Nucleus accumbens (tissue), 56 donors: ENCODE measurements around the gene KAT2B.

Experiments used
- DNase-seq, 56 donors: peaks; one replicate each; lab custom pipeline; 2025; lab: John Stamatoyannopoulos, UW

KAT2B gene

DNA sequence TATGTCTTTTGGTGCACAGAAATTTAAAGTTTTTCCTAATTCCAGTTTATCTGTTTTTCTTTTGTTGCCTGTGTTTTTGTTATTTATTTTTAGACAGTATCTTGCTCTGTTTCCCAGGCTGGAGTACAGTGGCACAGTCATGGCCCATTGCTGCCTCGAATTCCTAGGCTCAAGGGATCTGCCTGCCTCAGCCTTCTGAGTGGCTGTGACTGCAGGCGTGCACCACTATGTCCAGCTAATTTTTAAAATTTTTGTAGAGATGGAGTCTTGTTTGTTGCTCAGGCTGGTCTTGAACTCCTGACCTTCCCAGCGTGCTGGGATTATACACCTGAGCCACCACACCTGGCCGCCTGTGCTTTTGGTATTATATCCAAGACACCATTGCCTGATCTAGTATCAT lies 22.8 kb downstream of the KAT2B start:
- no peak for DNase-seq

DNA sequence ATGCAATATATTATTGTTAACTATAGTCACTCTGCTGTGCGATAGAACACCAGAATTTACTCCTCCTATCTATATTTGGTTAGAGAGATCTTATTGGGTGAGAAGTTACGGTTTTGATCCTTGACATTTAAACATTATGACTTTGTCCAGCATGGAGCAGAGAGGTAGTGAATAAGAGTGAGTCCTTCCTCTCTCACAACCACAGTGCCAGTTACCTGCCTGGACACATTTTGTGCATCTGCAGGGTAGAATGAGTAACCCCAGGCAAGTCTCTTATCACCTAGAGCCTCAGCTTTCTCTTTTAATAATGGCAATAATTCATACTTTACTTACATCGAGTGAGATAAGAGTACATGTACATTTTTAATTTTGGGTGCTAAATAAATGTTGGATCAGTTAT lies 24.1 kb downstream of the KAT2B start:
- no peak for DNase-seq

DNA sequence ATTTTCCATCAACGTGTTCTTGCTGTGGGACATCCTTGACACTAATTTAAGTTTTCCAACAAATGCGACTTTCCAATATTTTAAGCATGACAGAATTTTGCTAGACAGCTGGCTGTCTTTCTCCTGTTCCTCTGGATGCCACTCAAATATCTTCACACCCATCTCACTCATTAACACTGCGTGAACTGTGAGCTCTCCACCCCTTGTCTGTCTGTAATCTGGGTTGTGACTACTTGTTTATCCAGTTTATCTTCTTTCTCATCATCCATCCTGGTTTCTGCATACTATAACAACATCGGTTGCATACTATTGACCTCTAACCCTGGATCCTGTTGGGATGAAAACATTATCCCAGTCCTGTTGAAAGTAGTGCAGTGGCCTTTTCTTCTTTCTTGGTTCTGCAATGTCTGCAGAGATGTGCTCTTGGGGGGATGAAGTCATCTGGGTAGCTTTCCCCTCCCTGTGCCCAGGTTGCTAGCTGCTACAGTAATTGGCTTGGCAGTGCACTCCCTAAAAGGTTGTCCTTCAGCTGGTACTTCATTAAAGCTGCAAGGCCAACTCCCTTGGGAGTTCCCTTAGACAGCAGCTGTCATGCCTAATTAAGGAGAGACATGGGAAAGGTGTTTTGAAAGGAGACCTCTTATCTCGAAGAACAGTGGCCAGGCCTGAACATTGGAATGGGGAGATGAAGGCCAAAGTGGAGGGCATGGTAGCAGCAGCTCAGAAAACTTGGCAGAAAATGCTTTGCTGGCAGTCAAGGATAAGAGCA lies 24.7 kb downstream of the KAT2B start:
- DNase-seq, result no peak

DNA sequence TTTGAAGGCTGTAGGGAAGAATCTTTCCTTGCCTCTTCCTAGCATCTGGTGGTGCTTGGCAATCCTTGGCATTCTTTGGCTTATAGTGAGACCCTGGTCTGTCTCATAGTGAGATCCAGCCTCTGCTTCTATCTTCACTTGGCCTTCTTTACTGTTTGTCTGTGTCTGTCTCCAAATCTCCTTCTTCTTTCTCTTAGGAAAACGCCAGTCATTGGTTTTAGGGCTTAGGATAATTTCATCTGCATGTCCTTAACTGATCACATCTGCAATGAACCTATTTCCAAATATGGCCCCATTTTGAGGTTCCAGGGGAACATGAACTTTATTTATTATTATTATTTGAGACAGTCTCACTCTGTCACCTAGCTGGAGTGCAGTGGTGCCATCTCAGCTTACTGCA lies 25.8 kb downstream of the KAT2B start:
- no peak for DNase-seq

DNA sequence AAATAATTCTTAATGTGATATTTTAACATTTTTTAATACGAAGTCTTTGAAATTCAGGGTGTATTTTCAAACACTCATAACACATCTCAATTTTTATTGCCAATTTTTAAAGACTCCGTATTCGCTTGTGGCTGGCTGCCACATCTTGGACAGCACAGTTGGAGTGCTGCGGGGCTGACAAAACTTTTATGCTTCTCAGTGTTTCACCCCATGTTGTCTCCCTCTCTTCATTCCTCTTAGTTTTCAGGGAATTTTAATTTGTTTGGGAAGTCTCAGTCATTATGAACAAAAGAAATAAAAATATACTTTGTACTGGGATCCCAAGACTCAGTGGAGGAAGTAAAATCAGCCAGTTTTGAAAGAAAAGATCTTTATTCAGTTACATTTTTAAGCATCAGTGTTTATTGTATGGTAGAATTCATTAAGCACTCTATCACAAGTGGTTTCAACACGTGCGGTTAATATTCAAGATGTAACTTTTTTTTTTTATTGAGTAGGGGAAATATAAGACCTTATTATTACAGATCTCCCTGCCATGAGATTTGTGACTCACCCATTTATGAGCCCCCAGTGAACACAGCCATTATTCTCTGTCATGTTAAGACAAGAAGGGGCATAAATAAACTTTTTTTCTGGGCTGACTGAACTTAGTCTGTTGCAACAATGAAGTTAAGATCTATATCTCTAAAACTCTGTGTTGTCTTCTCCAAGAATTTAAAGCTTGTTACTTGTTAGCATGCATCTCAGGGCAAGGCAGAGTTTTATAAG lies 26.8 kb downstream of the KAT2B start:
- DNase-seq, result peak in 2 of 56 donors; percentile 14 to 15

DNA sequence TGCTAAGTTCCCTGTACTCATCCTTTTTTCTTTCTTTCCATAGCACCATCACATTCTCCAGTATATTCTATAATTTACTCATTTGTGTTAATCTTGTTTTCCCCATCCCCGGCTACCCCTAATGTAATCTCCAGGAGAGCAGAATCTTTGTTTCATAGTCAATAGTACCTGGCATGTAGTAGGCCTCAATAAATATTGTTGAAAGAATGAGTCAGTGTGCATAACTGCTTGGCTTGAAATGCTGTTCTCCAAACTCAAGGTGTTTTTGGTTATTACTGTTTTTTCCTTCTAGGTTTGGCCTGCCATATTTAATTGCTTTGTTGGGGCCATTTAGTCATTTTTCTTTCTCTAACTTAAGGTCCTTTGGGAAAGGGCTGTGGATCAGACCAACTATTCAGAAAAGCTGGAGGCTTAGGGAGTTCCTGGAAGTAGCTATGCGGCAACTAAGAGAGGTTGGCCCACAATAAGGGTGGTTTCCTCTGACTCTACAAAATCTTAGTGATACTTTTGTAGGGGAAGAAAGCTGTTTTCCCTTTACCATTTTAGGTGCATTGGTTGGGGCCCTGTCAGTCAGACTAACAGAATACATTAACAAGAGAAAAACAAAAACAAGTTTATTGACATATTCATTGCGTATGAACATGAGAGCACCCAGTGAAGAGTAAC lies 28.4 kb downstream of the KAT2B start:
- DNase-seq, result no peak

DNA sequence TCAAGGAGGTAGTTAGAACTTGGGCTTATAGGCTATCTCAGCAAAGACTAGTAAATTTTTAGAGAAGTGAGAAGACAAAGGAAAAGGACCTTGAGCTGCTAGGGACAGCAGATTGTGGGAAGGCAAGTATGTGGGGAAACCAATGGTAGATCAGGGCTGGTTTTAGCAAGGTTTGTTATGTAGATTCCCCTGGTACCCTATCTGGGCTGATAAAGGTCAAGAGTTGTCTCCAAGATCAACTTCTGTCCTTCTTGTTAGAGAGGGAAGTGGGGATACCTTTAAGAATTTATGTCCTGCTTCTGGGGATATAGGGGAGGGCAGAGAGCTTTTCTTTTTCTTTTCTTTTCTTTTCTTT lies 28.9 kb downstream of the KAT2B start:
- DNase-seq, result no peak

DNA sequence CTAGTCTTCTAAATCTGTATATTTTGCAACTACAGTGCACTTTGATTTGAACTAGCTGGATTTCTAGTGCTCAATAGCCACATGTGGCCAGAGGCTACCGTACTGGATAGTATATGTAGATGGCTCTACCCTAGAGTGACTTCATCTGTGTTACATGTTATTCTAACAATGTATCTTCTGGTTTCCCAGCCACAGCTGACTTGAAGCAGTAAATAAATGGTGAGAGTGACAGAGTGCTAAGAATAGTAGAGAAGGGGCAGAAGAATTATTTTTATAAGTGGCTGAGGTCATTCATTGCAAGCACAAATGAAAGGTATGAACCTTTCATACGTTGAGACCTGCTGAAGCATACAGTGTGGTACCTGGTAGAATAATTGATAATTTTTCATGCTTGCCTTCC lies 30.9 kb downstream of the KAT2B start:
- DNase-seq, result no peak

DNA sequence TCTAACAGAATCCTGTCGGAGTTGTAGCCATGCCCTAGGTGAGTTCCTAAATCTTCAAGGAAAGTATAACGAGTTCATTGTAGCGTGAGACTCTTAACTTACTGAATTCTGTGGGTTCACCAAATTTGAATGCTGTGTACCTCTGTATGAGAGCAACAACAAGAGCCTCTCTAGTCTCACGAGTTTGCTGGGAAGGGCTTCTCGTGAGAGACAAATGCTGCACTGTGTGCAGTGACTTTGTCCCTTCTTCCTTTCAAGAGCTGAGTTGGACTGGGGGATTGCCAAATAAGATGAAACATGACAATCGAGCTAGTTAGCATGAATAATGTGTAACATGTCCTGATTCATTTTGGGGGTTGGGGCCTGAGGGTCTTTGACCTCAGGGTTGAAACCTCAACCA lies 32.2 kb downstream of the KAT2B start:
- peak in 39 of 56 donors; percentile 7 to 83 (median 52) for DNase-seq

DNA sequence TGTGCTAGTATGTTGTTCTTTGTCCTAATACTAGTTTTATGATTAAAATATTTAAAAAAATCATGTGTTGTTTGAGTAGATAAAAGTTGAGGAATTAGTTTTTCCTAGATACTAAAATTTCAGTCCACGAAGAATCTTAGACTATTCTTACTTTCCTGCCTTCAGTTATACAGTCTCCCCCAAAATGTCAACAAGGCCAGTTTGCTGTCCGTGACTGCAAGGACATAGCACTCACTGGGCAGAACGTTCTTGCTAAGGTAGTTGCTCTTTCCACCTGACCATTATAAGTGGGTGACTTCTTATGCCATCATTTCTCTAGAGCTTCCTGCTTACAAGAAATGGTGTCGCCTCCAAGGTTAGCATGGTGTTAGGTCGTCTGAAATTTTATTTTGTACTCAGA lies 32.8 kb downstream of the KAT2B start:
- DNase-seq, result no peak

DNA sequence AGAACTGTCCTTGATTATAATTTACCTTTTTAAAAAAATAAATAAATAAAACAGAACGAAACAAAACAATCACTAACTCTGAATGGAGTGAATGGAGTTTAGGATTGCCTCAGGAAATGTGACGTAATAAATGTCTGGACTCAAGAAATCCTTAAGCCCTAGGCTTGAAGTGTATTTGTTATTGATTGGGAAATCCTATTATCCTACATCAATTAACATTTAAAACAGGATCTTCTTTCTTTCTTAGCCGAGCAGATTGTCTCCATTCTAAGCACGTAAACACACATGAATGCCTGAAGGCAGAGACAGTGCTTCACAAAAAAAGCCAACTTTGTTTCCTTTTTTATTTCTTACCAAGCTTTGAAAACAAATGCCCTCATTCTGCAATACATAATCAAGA lies 33.4 kb downstream of the KAT2B start:
- no peak for DNase-seq

DNA sequence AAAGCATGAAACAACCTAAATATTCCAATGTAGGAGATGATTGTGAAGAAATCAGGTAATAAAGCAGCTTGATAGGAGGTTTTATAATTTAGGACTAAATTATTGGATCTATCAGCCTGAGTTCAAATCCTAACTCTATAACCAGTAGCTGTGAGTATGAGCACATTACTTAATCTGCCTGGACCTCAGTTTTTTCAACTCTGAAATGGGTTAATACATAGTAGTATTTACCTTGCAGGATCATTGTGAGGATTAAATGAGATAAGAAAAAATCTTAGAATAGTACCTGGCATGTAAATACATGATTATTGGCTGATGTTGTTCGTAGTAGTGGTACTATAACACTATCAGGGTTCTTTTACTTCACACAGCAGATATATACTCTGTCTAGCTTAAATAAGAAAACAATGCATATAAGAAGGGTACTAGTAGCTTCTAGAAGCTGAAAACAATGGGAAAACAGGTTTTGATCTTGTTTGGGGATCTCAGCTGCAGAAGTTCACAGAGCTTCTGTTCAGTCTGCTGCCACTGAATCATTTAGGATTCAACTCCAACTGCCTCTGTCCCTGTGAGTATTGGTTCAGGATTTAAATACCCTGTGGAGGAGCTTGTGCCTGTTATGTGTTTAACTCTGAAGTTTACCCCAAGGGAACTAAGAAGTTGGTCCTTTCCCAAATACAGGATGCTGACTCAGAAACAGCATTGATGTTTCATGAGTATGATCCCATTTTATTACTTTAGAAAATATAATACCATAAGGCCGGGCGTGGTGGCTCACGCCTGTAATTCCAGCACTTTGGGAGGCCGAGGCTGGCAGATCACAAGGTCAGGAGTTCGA lies 34.2 kb downstream of the KAT2B start:
- DNase-seq, result no peak

DNA sequence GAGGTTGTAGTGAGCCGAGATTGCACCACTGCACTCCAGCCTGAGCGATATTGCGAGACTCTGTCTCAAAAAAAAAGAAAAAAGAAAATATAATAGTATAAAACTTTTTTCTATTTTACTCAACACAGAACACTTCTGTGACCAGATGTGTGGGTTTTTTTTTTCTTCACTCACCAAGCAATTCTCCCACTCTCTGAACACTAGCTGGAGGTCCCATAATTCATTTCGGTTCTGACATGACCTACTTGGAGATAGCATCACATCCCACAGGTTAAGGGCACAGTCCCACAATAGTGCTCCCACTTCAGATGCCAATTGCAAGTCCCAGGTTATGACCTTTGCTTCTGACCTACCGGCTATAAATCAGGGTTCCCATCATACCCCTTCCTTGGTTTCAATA lies 35.0 kb downstream of the KAT2B start:
- no peak for DNase-seq

DNA sequence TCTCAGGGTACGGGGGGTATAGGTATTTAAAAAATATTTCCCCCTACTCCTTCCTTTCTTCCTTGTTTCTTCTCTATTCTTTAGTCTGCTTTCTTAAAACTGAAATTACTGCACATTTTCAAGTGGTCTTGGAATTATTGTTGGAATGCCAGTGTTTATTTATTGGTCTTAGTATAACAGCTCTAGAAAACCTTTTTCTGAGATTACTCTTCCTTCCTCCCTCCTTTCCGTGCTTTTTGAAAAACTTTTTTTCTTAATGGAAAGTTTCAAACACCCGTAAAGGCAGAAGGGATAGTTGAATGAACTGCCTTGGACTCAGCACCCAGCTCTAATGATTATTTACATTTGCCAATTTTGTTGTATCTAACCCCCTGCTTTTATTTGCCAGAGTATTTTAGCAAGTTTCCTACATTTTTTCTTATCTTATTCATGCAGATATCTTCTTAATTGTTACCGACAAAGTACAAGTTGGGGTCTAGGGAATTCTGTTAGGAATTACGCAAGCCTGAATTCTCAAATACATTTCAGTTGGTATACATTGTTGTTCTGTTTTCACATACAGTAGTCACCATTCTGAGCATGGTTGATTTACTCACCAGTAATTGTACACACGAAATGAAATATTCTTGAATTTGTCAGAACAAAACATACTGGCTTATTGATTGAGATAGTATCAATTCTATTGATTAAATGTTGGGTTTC lies 36.2 kb downstream of the KAT2B start:
- DNase-seq, result no peak

DNA sequence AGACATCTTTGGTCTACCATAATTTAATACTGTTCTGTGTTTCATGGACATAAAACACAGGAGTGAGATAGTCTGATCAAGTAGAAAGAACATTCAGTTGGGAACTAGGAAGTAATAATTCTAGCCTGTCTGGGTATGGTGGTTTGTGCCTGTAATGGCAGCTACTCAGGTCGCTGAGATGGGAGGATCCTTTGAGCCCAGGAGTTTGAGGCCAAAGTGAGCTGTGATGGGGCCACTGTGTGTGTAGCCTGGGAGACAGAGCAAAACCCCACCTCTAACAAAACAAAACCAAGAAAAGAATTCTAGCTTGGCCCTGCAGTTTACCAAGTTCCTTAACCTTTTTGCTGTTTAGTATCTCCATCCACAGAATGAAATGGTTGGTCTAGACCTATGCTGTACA lies 36.8 kb downstream of the KAT2B start:
- no peak for DNase-seq

DNA sequence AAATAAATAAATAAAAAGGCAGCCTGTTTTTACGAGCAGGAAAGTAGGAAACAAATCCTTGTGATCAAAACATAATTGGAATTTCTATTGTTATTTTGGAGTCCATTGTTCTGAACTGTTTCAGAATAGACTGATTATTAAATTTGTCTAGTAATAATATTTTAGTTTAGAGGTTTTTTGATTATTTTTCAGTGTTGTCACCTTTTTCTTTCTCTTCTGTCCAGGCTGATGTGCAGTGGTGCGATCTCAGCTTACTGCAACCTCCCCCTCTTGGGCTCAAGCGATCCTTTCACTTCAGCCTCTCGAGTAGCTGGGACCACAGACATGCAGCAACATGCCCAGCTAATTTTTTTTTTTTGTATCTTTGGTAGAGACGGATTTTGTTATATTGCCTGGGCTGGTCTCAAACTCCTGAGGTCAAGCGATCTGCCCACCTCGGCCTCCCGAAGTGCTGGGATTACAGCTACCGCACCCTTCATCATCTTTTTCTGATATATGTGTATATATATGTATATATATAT lies 38.0 kb downstream of the KAT2B start:
- peak in 1 of 56 donors; percentile 20 for DNase-seq

DNA sequence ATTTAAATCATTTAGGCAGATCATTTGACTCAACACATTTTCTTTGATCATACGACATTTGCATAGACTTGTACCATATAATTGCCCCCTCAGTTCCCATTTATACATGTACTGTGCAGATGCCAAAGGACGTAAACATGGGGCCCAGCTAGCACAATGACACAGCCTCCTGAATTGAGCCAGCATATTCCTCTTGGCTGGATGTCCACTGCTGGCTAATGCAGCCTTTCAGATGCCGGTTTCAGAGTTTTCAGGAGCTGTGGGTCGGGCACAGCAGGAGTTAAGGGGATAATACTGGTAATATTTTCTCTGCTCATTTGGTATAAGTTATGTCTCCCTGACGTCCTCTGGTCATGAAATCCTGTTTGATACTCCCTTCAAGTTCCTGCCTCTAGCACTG lies 39.4 kb downstream of the KAT2B start:
- peak in 14 of 56 donors; percentile 13 to 38 (median 18) for DNase-seq

DNA sequence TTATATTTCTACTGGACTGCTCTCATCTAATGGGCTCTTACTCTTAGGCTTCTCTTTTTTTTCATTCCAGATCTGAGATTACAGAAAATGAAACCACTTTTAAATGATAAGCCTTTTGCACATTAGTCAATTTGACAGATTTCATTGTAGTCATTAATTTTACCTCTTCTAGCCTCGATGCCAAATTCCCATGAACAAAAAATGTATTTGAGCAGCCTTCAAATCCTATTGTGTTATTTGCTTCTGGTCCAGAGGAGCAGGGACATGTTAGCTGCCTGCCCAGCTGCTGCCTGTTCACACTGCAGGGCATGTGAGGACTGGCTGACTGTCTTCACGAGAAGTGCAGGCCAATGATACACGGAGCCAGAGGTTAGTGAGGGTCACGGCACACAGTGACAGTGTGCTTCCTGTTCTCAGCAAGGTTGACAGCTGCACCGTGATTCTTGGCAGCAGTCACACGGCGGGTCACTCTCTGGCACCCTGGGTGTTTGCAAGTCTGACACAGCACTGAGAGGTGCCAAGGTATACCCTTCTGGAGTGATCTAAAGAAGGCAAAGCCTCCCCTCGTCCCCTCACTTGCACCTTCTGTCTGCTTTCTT lies 40.8 kb downstream of the KAT2B start:
- peak in 37 of 56 donors; percentile 12 to 76 (median 36) for DNase-seq

DNA sequence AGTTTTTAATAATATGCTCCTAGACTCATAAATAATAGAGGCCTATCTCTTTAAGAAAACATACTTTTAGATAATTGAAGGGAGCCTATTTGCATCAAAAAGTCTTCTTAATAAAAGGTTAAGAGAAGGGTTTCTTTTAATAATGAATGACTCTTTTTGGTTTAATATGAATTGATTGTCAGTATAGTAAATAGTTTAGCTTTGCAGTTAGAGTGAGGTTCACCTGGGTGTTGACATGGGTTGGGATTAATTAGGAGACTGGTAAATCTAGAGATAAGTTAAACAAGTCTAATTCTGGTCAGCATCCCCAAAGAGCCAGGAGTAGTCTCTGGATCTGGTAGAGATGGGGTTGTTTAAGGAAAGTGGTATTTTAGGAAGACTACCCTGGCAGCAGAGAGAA lies 43.0 kb downstream of the KAT2B start:
- DNase-seq, result no peak
